ENCODE data around the gene SKOR2. TPM values are rescaled to one million over a fixed set of nuclear protein-coding genes. Genes with fewer than 3 reads are reported as not detected.

Gene SKOR2
- total and polyA plus RNA-seq, 2 experiments from 2014 or later: 0.10 to 0.42 TPM

- Histone ChIP-seq H3K4me1 (ENCODE audit: insufficient read depth) (no peaks in the 10 kb centered on the region), H3K9me2 (ENCODE audit: insufficient read depth) (no peaks in the 10 kb centered on the region), H3K27ac (ENCODE audit: low read depth) (no peak overlapping the region), H3K36me3 (ENCODE audit: insufficient read depth) (no peaks in the 10 kb centered on the region), H2AFZ (peak overlapping the region; percentile 29; the same call in 1 of the 2 replicates), H3F3A (replicated peaks; ENCODE audit: low read depth) (no peaks in the 10 kb centered on the region), H4K20me1 (replicated peaks; ENCODE audit: insufficient read depth) (no peaks in the 10 kb centered on the region), H3K4me2 (no peak overlapping the region), H3K4me3 (no peak overlapping the region), H3K79me2 (replicated peaks; ENCODE audit: insufficient read depth) (no peaks in the 10 kb centered on the region), H3K27me3 (ENCODE audit: insufficient read depth) (no peaks in the 10 kb centered on the region)
- H3K27me3 Mint-ChIP-seq (ENCODE audit: insufficient read depth, low read depth, poor library complexity): no peaks in the 10 kb centered on the region
- H3K9me3 Mint-ChIP-seq: no peaks in the 10 kb centered on the region
- H3K4me3 Mint-ChIP-seq: no peak overlapping the region
- DNase-seq (ENCODE audit: low spot score): no peak
- 0 out of 3 replicates have a peak, but pooled peaks cover 6% of the 10 kb centered on the region for H3K4me1 Mint-ChIP-seq
- H3K36me3 Mint-ChIP-seq (ENCODE audit: low read depth): no peaks in the 10 kb centered on the region
- no peak for ATAC-seq
- TF ChIP-seq CTCF (conservative IDR thresholded peaks at IDR 0.05; ENCODE audit: low read depth in 2 of 2) (no peak), ZNF462 (CRISPR knock-in tag; IDR thresholded peaks at IDR 0.05) (no peak), ZNF331 (CRISPR knock-in tag; IDR thresholded peaks at IDR 0.05; ENCODE audit: low read depth) (no peak), STAT1 (IDR thresholded peaks at IDR 0.05; ENCODE audit: unreplicated experiment) (no peak), CREB1 (CRISPR knock-in tag; IDR thresholded peaks at IDR 0.05; ENCODE audit: low read depth) (no peak), POLR2AphosphoS5 (IDR thresholded peaks at IDR 0.05; ENCODE audit: low read depth) (no peak), EZH2phosphoT487 (IDR thresholded peaks at IDR 0.05; ENCODE audit: unreplicated experiment) (no peak), ZNF114 (CRISPR knock-in tag; IDR thresholded peaks at IDR 0.05) (no peak), NANOG (IDR thresholded peaks at IDR 0.05; ENCODE audit: borderline replicate concordance) (no peak), JUNB (IDR thresholded peaks at IDR 0.05; ENCODE audit: unreplicated experiment) (no peak), EZH2 (IDR thresholded peaks at IDR 0.05; ENCODE audit: low read depth, unreplicated experiment) (no peak)
- TF ChIP-seq, protein P1, sequence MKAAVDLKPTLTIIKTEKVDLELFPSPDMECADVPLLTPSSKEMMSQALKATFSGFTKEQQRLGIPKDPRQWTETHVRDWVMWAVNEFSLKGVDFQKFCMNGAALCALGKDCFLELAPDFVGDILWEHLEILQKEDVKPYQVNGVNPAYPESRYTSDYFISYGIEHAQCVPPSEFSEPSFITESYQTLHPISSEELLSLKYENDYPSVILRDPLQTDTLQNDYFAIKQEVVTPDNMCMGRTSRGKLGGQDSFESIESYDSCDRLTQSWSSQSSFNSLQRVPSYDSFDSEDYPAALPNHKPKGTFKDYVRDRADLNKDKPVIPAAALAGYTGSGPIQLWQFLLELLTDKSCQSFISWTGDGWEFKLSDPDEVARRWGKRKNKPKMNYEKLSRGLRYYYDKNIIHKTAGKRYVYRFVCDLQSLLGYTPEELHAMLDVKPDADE (IDR thresholded peaks at IDR 0.05): no peak
- TF ChIP-seq, protein P2, sequence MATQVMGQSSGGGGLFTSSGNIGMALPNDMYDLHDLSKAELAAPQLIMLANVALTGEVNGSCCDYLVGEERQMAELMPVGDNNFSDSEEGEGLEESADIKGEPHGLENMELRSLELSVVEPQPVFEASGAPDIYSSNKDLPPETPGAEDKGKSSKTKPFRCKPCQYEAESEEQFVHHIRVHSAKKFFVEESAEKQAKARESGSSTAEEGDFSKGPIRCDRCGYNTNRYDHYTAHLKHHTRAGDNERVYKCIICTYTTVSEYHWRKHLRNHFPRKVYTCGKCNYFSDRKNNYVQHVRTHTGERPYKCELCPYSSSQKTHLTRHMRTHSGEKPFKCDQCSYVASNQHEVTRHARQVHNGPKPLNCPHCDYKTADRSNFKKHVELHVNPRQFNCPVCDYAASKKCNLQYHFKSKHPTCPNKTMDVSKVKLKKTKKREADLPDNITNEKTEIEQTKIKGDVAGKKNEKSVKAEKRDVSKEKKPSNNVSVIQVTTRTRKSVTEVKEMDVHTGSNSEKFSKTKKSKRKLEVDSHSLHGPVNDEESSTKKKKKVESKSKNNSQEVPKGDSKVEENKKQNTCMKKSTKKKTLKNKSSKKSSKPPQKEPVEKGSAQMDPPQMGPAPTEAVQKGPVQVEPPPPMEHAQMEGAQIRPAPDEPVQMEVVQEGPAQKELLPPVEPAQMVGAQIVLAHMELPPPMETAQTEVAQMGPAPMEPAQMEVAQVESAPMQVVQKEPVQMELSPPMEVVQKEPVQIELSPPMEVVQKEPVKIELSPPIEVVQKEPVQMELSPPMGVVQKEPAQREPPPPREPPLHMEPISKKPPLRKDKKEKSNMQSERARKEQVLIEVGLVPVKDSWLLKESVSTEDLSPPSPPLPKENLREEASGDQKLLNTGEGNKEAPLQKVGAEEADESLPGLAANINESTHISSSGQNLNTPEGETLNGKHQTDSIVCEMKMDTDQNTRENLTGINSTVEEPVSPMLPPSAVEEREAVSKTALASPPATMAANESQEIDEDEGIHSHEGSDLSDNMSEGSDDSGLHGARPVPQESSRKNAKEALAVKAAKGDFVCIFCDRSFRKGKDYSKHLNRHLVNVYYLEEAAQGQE (IDR thresholded peaks at IDR 0.05; ENCODE audit: unreplicated experiment): no peak
- no peak overlapping the region for H3K27ac Mint-ChIP-seq
Measured at GRCh38 chr18:47286776-47287410, 35.4 kb upstream of the SKOR2 start.
